Central memory CD4-positive, alpha-beta T cell (primary cell): ENCODE results near the gene SPOCK1.

Experiments used
- DNase-seq: peaks from one replicate; pipeline ENCODE4 v3.0.0; 2022

SPOCK1 gene

DNA sequence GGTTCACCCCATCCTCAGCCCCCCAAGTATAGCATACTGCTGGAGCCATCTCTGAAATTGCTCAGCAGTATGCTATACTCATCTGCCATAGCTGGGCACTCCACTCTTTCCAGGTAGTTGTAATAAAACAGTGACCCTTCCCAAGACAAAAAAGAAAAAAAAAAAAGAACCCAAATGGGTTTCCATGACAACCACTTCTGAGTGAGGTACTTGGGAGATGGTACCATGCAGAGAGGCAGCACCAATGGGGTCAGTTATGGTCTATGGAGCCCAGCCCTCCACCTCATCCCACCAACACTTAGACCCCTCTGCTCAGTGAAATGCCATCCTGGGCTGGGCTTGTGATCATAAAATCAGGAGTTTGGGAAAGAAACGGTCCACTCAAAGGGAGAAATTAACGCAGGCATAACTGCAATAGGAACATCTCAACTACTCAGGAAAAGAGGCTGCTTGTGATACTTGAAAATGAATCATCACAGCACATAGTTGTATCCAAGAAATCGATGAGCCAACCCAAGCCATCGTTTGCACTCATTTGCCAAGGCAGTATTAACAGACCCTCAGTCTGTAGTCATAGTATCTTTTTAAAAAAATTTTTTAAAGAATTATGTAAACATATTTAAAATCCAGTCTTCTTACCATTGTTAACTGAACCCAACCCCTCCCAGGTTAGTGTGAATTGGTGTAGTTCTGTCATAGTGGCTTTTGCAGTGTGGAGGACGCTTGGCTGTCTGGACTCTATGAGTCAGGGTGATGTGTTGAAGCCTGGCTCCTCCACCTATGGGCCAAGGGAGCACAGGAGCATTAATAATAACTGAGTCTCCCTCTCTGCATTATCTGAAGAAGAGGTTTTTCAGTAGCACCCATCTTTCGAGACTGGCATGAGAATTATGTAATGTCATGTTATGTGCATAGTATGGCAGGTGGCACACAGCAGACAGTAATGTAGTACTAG lies 402.7 kb downstream of the SPOCK1 start:
- no peak for DNase-seq

DNA sequence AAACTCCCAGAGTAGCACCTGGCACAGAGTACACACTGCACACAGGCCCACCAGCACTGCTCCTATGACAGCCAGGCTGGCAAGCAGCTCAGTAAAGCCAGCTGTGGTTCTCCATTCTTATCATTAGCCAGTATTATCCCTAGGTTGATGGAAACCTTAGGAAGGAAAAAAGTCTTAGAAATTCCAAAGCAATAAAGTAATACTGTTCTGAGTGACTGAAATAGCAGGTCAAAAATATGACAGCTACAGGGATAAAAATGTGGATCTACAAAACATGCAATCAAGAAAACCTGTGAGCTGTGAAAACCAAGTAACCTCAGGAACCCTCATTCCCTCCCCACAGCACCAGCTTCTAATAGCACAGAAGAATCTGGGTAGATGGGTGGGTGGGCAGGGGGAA lies 403.5 kb downstream of the SPOCK1 start:
- no peak for DNase-seq

DNA sequence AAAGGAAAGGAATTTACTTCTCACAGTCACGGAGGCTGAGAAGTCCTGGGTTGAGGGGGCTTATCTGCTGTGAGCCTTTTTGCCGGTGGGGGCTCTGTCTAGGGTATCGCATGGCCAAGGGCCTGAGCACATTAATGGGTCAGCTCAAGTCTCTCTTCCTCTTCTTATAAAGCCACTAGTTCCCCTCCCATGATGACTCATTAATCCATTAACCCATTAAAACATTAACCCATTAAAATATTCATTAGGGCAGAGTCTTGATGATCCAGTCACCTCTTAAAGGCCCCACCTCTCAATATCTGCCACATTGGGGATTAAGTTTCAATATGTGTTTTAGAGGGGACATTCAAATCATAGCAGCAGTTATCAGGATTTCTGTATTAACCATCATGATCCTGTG lies 406.3 kb downstream of the SPOCK1 start:
- DNase-seq: no peak

DNA sequence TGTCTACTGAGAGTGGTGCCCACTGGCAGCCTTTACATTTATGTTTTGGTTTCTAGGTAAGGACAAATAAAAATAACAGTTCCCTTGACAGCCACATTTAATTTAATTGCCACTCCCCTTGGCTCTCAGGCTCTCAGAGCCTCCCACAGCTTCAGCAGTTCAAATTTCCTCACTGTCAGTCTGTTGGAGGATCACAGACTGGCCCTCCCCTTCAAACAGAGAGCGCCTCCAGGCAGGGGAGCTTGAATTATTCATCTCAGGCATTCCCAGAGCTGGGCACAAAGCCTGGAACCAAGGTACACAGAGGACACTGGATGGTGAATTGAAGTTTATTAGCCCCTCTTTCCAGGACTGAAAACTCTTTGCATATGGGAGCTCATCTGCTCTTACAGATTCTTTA lies 407.7 kb downstream of the SPOCK1 start:
- DNase-seq: no peak

DNA sequence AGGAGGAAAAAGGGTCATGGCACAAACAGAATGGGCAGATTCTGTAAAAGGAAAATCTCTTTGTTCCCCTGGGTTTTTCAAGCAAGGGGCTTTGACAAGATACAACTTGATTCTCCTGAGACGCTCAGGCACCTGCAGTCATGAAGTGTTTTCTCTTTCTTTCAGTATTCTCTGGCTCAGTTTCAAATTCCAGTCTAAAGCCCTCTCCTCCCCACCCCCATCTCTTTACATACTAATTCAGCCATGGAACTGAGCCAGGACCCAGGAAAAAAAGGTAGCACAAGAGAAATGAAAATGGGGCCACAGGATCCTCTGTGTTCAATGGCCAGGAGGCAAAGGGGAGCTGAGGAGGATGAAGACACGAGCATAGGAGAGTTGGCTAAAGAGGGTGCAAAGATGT lies 408.4 kb downstream of the SPOCK1 start:
- DNase-seq: no peak

DNA sequence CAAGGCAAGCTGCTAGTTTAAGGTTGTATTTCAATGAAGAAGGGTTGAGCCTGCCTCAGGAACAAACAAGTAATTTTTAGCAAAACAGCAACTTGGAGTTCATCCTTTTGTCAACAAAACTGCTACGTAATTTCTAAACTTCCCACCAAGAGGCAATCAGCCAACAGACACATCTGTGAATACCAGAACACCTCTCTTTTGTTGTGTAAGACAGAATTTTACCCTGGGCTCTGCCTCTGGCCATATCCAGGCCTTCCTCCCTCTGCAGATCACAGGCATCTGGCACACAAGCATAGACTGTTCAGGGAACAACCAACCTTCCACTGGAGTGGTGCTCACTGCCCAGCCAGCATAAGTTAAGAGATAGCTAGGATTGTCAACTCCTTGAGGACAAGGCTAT lies 409.0 kb downstream of the SPOCK1 start:
- DNase-seq: no peak

DNA sequence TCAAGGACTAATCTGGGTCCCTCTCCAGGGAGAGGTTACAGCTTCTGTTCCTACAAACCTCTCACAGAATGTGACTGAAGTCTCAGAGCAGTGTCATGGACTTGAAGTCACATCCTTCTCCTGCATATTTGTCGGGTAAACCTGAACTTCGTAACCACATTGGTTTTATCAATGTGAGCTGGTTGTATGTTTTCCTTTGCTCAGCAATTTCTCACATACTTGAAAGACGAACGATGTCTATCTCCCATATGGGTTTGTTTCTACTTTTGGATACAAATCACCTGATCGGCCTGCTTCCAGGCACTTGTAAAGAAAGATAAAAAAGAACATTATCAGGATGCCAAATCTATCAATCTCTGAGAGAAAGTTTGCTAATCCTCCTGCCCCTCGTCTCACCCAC lies 411.0 kb downstream of the SPOCK1 start:
- no peak for DNase-seq

DNA sequence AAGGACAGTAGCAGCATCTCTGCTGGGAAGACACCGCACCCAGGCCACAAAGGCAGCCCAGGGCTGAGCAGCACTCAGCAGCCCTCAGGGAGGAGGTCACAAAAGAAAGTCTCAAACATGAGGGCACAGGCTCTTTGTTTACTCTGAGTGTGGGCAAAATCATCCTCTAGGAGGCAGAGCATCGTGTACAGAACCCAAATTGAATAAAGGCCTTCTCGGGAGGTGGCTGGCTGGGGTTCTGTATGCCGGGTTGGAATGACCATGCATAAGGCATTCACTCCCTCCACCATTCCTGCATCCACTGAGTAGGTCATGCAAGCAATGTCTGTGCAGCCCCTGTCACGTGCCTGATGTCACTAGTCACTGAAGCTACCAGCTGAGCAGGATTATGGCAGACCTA lies 412.8 kb downstream of the SPOCK1 start:
- no peak for DNase-seq

DNA sequence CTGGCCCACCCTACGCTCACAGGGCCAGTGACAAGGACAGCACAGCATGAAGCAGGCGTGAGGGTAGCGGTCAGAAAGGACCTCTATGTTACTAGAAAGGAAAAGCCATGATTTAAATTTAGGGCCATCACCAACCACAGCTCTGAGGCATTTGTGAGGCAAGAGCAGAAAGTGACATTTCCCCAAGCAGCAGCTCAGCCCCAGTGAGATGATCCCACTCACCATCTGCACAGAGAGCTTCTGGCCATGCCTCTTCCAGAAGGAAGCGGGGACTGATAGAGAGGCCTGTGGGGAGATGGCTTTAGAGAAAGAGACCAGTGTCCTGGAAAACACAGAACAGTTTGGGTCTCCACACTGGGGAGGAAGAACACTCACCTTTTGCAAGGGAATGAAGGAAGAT lies 413.9 kb downstream of the SPOCK1 start:
- DNase-seq: no peak

DNA sequence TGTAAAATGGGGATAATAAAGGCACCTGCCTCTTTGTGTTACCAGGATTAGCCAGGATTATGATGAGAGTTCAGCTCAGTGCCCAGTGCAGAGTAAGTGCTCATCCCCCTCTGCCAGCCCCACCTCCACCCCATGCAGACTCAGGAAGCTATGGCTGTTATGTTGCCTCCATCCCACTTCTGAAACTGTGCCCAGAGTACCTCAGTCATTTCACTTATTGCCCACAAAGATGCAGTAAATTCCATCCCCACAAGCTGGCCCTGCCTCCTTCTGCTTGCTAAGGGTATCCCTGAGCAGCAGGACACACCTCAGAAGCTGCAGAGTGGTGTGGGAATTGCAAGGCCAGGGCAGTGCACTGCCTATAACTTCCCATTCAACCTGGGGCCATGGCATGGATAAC lies 415.1 kb downstream of the SPOCK1 start:
- no peak for DNase-seq

DNA sequence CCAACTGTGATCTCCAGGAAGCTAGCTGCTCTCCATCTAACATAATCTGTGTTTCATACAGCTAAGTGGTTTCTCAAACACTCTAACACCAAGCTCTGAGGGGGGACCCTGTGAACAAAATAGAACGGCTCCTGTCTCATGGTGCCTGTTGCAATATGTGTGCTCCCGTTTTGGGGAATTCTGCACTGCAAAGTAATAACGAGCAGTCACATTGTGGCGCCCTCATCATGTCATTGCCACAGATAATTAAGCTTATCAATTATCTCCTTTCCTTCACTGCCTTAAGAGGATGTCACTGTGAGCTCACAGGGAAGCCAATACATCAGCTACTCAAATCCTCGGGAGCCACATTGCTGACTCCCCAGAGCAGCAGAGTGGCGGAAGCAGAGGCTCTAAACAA lies 416.2 kb downstream of the SPOCK1 start:
- no peak for DNase-seq

DNA sequence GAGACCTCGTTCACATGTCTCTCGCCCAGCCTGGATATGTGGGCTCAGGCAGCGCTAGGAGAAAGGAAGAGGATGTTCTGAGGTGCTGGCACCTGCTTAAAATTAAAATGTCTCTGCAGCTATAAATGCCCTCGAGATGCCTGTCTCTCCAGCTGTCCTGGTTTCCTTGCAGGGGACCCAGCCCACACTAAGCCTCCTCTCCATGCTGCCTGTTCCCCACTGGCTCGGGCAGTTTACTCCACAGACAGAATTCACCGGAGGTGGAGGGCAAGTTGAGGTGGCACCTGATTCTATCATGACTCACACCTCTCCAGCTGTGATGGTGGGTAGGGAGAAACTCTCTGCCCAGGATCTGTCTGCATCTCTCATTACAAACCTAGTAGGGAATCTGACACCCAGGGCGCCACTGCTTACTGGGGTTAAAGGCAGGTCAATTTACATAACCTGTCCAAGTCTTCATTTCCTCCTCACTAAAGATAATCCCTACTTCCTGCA lies 420.9 kb downstream of the SPOCK1 start:
- DNase-seq: no peak

DNA sequence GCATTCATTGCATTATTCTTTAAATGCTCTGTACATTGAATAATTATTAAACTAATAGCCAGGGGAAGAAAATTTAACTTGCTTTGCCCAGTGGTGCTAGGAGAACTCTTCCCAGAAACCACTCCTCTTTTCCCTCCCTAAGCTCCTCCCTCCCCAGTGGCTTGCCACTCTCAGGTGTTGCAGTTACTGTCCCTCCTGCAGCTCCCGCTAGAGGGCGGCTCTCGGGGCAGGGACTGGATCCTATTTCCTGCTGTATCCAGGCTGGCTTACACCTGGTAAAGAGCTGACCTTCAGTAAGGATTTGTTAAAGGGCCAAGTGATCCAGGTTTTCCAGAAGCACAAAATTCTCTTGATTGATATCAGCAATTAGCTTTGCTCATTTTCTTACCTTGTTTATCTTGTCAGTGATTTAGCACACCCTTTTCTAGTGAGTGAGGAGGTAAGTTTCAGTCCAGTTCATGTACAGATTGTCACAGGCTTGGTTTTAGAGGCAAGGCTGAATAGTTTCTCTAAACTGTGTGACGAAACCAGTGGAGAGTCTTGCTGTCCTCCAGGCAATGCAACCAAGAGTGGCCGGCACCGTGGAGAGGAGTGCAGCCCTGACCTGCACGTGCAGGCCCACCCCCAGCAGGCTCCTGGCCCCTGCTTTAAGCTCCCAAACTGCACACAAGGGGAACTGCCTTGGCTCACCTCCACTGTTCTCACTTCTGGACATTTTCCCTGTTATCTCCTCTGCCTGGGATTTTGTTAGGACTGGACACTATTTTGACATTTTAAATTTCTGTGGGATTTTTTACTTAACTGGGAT lies 423.8 kb downstream of the SPOCK1 start:
- no peak for DNase-seq

DNA sequence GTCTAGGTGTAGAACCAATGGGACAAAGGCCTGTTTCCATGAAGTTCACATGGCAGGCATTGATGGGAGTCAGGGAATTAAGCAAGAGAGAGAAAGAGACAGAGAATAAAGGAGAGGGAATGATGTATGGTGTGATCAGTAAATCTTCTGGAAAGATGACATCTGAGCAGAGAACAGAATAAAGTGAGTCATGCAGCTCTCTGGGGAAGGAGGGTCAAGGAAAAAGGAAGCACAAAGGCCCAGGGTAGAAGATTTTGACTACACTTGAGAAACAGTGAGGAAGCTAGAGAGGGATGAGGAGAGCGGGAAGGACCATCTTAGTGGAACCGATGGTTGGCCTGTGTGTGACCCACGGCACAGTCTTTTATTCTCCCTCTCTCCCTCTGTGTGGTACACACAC lies 425.9 kb downstream of the SPOCK1 start:
- DNase-seq: no peak

DNA sequence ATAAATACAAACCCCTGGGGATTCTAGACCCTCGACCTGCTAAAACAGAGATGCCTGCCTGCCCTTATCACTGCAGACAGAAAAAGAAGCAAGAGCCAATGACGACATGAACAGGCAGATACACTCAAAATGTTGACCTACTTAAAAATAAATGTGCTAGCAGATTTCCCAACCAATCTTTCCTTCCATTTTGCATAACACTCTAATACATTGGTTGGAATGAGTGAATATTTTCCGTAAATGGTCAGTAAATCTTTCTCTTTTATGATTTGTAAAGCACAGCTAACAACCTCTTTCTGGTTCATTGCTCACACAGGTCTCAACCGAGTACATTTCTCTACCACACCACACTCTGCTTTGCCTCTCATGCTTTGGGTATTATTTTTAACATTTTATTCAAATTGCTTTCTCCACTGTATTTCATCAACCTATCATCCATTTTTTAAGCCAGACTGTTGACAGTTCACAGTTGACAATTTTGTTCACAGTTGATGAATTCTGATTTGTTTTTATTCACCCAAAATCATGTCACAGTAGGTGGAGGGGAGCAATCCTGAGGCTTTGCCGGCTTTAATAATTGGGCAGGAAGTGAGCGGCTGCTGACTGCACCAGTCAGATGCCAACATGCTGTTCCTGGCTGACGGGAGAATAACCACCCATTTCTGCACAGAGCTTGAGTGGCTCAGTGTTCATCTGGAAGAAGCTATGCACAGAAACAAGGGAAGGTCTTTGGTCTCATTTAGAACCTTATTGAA lies 426.6 kb downstream of the SPOCK1 start:
- no peak for DNase-seq

DNA sequence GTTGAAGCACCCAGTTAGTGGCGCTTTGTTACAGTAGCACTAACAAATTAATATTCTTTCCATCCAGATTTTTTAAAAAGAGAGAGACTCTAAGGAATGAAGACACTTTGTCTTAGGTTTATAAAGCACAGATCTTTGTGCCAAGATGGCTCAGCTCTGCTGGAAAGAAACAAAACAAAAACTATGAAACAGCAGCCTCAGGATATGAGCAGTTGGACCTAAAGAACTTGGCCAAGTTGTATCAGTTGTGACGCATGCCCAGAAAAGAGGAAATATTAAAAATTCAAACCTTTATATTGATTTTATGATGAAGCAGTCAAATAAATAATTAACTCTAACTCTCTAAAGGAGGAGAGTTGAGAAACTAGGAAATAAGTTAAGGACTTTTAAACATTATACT lies 427.2 kb downstream of the SPOCK1 start:
- no peak for DNase-seq

DNA sequence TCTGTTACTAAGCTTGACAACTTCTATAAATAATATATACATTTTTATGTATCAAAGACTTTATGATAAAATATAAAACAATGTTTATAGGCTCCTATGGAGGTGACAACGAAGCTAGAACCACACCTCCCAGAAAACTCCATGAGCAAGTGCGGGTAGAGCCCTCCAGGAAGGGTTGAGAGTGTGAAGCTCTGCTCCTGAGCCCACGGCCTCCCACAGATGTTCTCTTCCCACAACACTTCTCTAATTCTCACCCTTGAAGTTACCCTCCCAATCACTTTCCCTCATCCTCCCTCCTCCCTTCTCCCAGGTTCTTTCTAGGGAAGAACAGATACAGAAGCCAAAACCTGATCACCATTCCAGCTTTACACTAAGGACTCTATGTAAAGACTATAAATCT lies 427.6 kb downstream of the SPOCK1 start:
- no peak for DNase-seq

DNA sequence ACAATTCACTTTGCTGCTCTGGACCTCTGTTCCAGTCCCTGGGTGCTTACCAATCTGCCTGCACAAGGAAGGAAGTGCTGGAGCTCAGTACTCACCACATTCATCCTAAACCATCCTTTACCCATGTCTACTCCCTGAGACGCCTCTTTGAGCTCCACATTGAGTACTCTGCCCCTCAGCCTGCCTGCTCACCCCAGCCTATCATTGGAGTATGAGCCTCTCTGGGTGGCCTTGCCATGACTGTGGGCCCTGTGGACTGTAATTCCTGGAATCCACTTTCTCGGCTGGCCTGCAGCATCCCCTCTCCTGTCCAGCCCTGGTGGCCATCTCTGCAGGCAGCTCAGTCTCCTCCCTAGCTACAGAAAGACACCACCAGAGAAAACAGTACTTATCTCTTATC lies 428.6 kb downstream of the SPOCK1 start:
- DNase-seq: no peak

DNA sequence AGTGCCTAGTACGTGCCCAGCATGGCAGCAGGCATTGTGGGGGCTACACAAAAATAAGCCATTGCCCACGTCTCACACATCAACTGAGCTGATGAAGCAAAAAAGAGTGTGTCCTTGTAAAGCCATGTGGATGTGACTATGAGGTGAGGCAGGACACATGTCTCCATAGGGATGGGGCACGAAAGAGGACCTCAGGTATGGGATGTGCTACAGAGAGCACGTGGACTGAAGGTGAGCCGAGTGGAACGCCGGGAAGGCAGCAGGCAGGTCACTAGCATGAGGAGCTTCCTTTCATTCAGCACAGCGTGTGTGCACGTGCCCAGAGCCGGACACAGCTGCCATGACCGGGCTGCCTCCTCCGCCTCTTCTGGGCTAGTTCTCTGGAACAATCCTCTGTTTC lies 429.8 kb downstream of the SPOCK1 start:
- DNase-seq: no peak

DNA sequence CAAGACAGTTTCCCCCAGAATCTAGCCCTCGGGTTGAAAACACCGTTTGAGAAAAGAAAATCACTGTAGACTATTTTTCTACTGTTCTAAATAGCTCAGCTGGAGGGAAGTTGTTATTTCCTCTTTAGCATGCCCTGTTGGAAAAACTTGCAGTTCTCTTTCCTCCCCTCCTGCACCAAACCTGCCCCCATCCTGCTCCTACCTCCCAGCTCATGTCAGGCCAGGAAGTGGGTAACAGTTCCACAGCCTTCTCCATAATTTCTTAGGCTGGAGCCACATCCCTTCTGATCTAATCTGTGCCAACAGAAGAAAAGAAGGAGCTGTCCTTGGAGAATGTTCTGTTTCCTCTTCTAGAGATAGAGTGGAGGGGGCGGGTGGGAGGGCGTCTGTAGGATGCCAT lies 437.7 kb downstream of the SPOCK1 start:
- DNase-seq: no peak

DNA sequence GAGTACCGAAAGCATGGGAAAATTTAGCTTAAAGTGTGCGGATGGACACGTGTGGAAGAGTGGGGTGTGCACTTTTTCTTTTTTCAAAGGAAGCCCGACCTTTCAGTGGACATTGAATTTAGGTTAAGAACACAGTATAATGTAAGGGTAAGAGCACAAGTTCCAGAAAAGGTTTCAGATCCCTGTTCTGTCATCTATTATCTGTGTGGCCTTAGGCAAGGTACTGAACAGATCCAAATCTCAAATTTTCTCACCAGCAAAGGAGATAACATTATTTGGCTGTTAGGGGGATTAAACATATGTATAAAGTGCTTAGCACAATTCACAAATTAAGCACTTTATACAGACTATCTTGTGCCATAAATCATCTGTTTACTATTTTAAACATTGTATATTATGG lies 441.0 kb downstream of the SPOCK1 start:
- no peak for DNase-seq

DNA sequence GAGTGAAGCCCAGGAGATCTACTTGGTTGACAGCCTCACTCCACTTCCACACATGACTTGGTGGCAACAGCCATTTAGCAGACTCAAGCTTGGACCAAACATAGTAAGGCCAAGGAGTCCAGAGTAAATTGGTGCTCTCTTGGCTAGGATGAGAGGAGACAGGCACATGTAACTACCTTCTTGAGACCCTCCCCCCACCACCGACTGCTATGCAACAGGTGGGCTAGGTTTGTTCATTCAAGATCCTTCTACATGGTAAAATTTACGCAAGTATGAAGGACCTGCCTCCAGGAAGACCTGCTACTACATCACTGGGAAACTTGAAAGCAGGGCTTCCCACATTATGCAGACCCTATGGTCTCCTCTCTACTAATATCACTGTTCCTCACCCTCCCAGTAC lies 442.4 kb downstream of the SPOCK1 start:
- no peak for DNase-seq

DNA sequence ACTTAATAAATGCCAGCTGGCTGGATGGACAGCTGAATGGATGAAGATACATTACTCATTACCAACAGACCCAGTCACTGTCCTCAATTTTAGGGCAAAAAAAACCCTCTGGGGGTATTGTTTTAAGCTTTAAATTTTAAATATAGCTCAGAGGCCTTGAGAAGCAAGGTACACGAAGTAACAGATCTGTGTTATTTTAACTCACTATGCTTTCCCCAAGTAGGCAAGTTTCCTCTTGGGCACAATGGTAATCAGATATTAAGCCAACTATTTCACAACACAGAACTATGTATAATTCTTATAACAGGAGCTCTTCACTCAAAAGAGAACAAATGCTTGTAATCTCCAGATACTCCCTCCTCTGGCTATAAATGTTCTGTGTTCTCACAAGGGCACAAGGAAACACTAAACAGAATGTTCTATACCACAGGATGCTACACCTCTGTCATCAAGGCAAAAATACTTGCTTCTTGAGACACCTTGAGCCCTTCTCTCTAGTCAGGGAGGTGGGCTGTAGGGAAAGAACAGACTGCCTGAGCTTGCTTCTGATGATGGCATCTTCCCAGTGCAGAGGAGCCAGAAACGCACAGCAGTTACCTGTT lies 443.8 kb downstream of the SPOCK1 start:
- DNase-seq: no peak
